ENCODE data around the gene SNPH.

SNPH gene

GRCh38 chr20:1308067-1308701, 42.1 kb downstream of the SNPH start:
- no peak for TF ChIP-seq CTCF (IDR thresholded peaks at IDR 0.05; ENCODE audit: insufficient read depth, low read depth, low read length, missing control alignments)
- no peak for DNase-seq (ENCODE audit: low read depth)
- H3K4me3 ChIP-seq (ENCODE audit: low read depth, low read length), result no peak overlapping the region

GRCh38 chr20:1308702-1309095, 42.6 kb downstream of the SNPH start:
- no peak for DNase-seq (ENCODE audit: low read depth)
- TF ChIP-seq CTCF (IDR thresholded peaks at IDR 0.05; ENCODE audit: insufficient read depth, low read depth, low read length, missing control alignments), result no peak

GRCh38 chr20:1309439-1309847, 43.3 kb downstream of the SNPH start:
- no peak overlapping the region for H3K4me3 ChIP-seq (ENCODE audit: low read depth, low read length)
- no peak for DNase-seq (ENCODE audit: low read depth)
- no peak for TF ChIP-seq CTCF (IDR thresholded peaks at IDR 0.05; ENCODE audit: insufficient read depth, low read depth, low read length, missing control alignments)

More at GRCh38 chr20:1308702-1309095, 42.6 kb downstream of the SNPH start:
- H3K4me3 ChIP-seq (ENCODE audit: low read depth, low read length), result no peak overlapping the region

- DNase-seq (ENCODE audit: low read depth), result no peak
- no peak for TF ChIP-seq CTCF (IDR thresholded peaks at IDR 0.05; ENCODE audit: insufficient read depth, low read depth, low read length, missing control alignments)
- no peak overlapping the region for H3K4me3 ChIP-seq (ENCODE audit: low read depth, low read length)
Observed at GRCh38 chr20:1310071-1310470, 44.0 kb downstream of the SNPH start.

GRCh38 chr20:1310506-1311190, 44.6 kb downstream of the SNPH start:
- DNase-seq (ENCODE audit: low read depth), result no peak
- H3K4me3 ChIP-seq (ENCODE audit: low read depth, low read length), result no peak overlapping the region
- no peak for TF ChIP-seq CTCF (IDR thresholded peaks at IDR 0.05; ENCODE audit: insufficient read depth, low read depth, low read length, missing control alignments)

GRCh38 chr20:1312308-1312707, 46.2 kb downstream of the SNPH start:
- TF ChIP-seq CTCF (IDR thresholded peaks at IDR 0.05; ENCODE audit: insufficient read depth, low read depth, low read length, missing control alignments), result no peak
- DNase-seq (ENCODE audit: low read depth), result no peak
- H3K4me3 ChIP-seq (ENCODE audit: low read depth, low read length), result no peak overlapping the region

GRCh38 chr20:1312904-1313235, 46.8 kb downstream of the SNPH start:
- H3K4me3 ChIP-seq (ENCODE audit: low read depth, low read length), result no peak overlapping the region
- TF ChIP-seq CTCF (IDR thresholded peaks at IDR 0.05; ENCODE audit: insufficient read depth, low read depth, low read length, missing control alignments), result no peak
- DNase-seq (ENCODE audit: low read depth), result no peak
